Measurements from ENCODE around the gene FTL.

DNA sequence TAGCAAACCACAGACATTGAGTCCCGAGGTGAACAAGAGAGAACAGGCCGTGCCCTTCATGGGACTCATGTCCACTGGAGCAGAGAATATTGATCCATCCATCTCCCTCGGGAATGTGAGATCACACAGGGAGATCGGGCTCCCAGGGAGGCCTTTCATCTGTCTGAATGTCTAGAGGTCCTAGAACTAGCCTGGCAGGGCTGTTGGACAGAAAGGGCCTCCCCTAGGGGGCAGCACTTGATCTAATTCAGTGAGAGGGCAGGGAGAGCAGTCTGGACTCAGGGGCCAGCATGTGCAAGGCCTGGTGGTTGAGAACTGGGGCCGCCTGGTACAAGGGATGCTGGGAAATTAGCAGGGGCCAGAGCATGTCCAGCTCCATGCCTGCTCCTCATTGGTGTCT, 32.9 kb downstream of the FTL start:
- TF ChIP-seq POLR2A (IDR thresholded peaks at IDR 0.05; ENCODE audit: low read depth, low read length), result no peak
- no peak for TF ChIP-seq POLR2AphosphoS5 (IDR thresholded peaks at IDR 0.05; ENCODE audit: insufficient read depth, low read depth, low read length)
- TF ChIP-seq, protein P1, sequence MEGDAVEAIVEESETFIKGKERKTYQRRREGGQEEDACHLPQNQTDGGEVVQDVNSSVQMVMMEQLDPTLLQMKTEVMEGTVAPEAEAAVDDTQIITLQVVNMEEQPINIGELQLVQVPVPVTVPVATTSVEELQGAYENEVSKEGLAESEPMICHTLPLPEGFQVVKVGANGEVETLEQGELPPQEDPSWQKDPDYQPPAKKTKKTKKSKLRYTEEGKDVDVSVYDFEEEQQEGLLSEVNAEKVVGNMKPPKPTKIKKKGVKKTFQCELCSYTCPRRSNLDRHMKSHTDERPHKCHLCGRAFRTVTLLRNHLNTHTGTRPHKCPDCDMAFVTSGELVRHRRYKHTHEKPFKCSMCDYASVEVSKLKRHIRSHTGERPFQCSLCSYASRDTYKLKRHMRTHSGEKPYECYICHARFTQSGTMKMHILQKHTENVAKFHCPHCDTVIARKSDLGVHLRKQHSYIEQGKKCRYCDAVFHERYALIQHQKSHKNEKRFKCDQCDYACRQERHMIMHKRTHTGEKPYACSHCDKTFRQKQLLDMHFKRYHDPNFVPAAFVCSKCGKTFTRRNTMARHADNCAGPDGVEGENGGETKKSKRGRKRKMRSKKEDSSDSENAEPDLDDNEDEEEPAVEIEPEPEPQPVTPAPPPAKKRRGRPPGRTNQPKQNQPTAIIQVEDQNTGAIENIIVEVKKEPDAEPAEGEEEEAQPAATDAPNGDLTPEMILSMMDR (IDR thresholded peaks at IDR 0.05; ENCODE audit: extremely low read depth in 1 of 2, insufficient read depth in 1 of 2, low read depth in 1 of 2, low read length in 2 of 2), result peak; percentile 64 to 69
- no peak for TF ChIP-seq EZH2 (IDR thresholded peaks at IDR 0.05; ENCODE audit: borderline replicate concordance, low read depth, low read length, severe bottlenecking)
- no peak for TF ChIP-seq FOS (IDR thresholded peaks at IDR 0.05; ENCODE audit: borderline replicate concordance, insufficient read depth, low read length)
- TF ChIP-seq, protein P2, sequence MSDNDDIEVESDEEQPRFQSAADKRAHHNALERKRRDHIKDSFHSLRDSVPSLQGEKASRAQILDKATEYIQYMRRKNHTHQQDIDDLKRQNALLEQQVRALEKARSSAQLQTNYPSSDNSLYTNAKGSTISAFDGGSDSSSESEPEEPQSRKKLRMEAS (IDR thresholded peaks at IDR 0.05; ENCODE audit: insufficient read depth, insufficient read length), result no peak
